PFSK-1 (cell line): Measurements from ENCODE around the gene DIAPH2.

ENCODE experiments used
- FOXP2 ChIP-seq: optimal IDR thresholded peaks from 2 replicates; pipeline ENCODE3; 2011; ENCODE audit warnings: borderline replicate concordance, control low read depth, inconsistent platforms; ENCODE audit not compliant: insufficient read depth; ENCODE audit errors: extremely low read length, extremely low read depth
- POLR2AphosphoS5 ChIP-seq: IDR thresholded peaks from 2 replicates; pipeline ENCODE4 v1.6.1; 2012; ENCODE audit warnings: low read depth, mild to moderate bottlenecking, control low read depth, low read length, moderate library complexity
- REST ChIP-seq, 2 experiments: IDR thresholded peaks; 2 replicates each; pipeline versions ENCODE4 v1.6.1 to v1.8.0; 2011 to 2012; ENCODE audit warnings: low read depth in 2 of 2, low read length in 2 of 2, control low read depth in 1 of 2, inconsistent platforms in 1 of 2, mild to moderate bottlenecking in 1 of 2, moderate library complexity in 1 of 2; ENCODE audit not compliant: insufficient read depth in 1 of 2
- SIN3A ChIP-seq: IDR thresholded peaks from 2 replicates; pipeline ENCODE4 v1.6.1; 2012; ENCODE audit warnings: mild to moderate bottlenecking, low read length, moderate library complexity, borderline replicate concordance; ENCODE audit not compliant: insufficient read depth
- TAF1 ChIP-seq: IDR thresholded peaks from 2 replicates; pipeline ENCODE4 v1.6.1; 2012; ENCODE audit warnings: low read length, control low read depth, borderline replicate concordance; ENCODE audit not compliant: insufficient read depth

Gene DIAPH2

GRCh38 chrX:97363843-97364242 lies 679.2 kb downstream of the DIAPH2 start:
- TF ChIP-seq POLR2AphosphoS5 (no peak), REST (IDR thresholded peaks at IDR 0.05; ENCODE audit: insufficient read depth in 1 of 2, low read depth in 2 of 2, low read length in 2 of 2) (no peak), TAF1 (no peak), SIN3A (no peak), FOXP2 (no peak)

GRCh38 chrX:97366237-97366636 lies 681.6 kb downstream of the DIAPH2 start:
- TF ChIP-seq TAF1 (no peak), SIN3A (no peak), REST (IDR thresholded peaks at IDR 0.05; ENCODE audit: insufficient read depth in 1 of 2, low read depth in 2 of 2, low read length in 2 of 2) (no peak), POLR2AphosphoS5 (no peak), FOXP2 (no peak)

GRCh38 chrX:97367125-97367524 lies 682.5 kb downstream of the DIAPH2 start:
- TF ChIP-seq FOXP2 (no peak), POLR2AphosphoS5 (no peak), REST (IDR thresholded peaks at IDR 0.05; ENCODE audit: insufficient read depth in 1 of 2, low read depth in 2 of 2, low read length in 2 of 2) (no peak), TAF1 (no peak), SIN3A (no peak)

DNA sequence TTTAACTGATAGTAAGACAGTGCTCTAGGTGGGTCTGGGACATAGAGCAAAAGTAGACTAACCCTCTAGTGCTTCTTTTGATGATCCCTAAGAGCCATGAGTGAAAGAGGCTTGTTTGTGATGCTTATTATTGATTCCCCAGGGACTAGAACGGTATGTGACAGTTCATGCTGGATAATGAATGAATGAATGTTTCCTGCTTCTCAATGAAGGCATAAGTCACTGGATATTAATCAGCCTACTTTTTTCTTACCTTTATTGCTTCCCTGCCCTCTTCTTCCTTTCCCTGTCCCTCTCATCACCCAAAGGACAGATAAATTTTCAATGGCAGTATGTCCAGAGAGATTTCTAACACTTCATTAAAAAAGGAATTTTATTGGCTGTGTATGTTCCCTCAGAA lies 685.3 kb downstream of the DIAPH2 start:
- no peak for TF ChIP-seq FOXP2
- no peak for TF ChIP-seq REST (IDR thresholded peaks at IDR 0.05; ENCODE audit: insufficient read depth in 1 of 2, low read depth in 2 of 2, low read length in 2 of 2)
- no peak for TF ChIP-seq SIN3A
- no peak for TF ChIP-seq TAF1
- TF ChIP-seq POLR2AphosphoS5: no peak
